ENCODE results near the gene RWDD4. TPM values are rescaled to one million over a fixed set of nuclear protein-coding genes. Genes with fewer than 3 reads are reported as not detected.

The RWDD4 gene
- total and polyA plus RNA-seq, 11 donors, result 8.2 to 20.4 (median 15.8) TPM

DNA sequence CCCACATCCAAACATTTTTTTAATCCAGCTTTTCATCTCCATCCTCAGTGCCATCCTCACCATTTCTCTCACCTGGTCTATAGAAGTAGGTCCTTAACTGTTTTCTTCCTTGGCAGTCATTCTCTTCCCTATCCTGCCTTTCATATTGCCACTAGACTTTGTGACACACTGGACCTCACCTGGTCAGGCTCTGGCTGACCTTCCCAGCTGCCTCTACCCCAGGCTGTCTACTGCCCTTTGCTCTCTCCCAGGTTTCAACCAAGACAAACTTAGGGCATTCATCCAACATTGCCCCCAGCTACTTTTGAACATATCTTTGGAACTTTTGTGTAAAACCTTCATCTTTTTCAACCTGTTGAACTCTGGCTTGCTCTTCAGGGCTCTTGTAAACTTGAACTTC lies 39.9 kb upstream of the RWDD4 start:
- Histone ChIP-seq H3K4me3 (no peak overlapping the region), H3K27ac (no peak overlapping the region), H3K27me3 (no peaks in the 10 kb centered on the region), H3K36me3 (peaks cover 0 to 100% (median 99%) of the 10 kb centered on the region in 9 donors), H3K9me3 (peaks cover 0 to 6% (median 0%) of the 10 kb centered on the region in 12 donors), H3K4me1 (no peaks in the 10 kb centered on the region)
- TF ChIP-seq, protein P1, sequence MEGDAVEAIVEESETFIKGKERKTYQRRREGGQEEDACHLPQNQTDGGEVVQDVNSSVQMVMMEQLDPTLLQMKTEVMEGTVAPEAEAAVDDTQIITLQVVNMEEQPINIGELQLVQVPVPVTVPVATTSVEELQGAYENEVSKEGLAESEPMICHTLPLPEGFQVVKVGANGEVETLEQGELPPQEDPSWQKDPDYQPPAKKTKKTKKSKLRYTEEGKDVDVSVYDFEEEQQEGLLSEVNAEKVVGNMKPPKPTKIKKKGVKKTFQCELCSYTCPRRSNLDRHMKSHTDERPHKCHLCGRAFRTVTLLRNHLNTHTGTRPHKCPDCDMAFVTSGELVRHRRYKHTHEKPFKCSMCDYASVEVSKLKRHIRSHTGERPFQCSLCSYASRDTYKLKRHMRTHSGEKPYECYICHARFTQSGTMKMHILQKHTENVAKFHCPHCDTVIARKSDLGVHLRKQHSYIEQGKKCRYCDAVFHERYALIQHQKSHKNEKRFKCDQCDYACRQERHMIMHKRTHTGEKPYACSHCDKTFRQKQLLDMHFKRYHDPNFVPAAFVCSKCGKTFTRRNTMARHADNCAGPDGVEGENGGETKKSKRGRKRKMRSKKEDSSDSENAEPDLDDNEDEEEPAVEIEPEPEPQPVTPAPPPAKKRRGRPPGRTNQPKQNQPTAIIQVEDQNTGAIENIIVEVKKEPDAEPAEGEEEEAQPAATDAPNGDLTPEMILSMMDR (IDR thresholded peaks at IDR 0.05), result no peak
- TF ChIP-seq POLR2A (IDR thresholded peaks at IDR 0.05), result no peak
- no peak for ATAC-seq
- intact Hi-C loops (cut with DNase I), result no loop called here
- no peak for DNase-seq

DNA sequence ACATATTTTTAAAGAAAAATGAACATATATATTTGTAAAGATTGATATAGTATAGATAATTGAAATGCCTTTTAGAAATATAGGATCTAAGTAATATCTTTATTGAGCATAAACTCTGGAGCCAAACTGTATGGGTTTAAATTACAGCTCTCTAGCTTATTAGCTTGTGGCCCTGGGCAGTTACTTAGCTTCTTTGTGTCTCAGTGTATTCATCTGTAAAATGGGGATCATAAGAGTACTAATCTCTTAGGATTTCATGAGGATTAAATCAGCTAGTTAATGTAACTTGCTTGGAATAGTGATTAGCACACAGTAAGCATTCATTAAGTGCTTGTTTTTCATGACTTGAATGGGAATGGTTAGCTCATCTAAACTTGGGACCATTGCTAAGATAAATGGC lies 32.9 kb upstream of the RWDD4 start:
- no peaks in the 10 kb centered on the region for H3K9me3 ChIP-seq
- no peak for ATAC-seq
- H3K27me3 ChIP-seq, result no peaks in the 10 kb centered on the region
- TF ChIP-seq POLR2A (IDR thresholded peaks at IDR 0.05), result no peak
- TF ChIP-seq, protein P1 (IDR thresholded peaks at IDR 0.05), result no peak
- H3K4me1 ChIP-seq, result no peaks in the 10 kb centered on the region
- H3K4me3 ChIP-seq, result no peak overlapping the region
- no peak overlapping the region for H3K27ac ChIP-seq
- DNase-seq, result no peak
- intact Hi-C loops (cut with DNase I), result no loop called here
- peaks cover 0 to 100% (median 94%) of the 10 kb centered on the region in 9 donors for H3K36me3 ChIP-seq

DNA sequence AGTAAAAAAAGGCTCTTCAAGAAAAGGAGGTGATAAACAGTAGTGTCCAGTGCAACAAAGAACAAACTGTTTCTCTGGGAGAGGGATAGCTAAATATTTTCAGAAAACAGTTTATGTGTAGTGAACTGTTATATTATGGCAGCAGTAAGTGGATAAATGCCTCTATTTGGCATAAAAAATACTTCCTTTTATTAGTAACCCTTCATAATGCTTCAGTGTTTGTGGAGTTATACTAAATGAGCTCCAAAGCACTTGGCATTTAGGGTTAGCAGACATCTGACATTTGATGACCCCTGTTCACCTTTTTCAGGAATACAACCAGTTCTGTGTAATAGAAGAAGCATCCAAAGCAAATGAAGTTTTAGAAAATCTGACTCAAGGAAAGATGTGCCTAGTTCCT lies 32.0 kb upstream of the RWDD4 start:
- DNase-seq (no peak), ATAC-seq (no peak)
- Histone ChIP-seq H3K27me3 (no peaks in the 10 kb centered on the region), H3K9me3 (no peaks in the 10 kb centered on the region), H3K4me1 (no peaks in the 10 kb centered on the region), H3K27ac (no peak overlapping the region), H3K4me3 (no peak overlapping the region), H3K36me3 (peaks cover 0 to 100% (median 94%) of the 10 kb centered on the region in 9 donors)
- TF ChIP-seq, protein P1 (IDR thresholded peaks at IDR 0.05), result no peak
- TF ChIP-seq POLR2A (IDR thresholded peaks at IDR 0.05), result no peak
- intact Hi-C loops (cut with DNase I), result no loop called here

DNA sequence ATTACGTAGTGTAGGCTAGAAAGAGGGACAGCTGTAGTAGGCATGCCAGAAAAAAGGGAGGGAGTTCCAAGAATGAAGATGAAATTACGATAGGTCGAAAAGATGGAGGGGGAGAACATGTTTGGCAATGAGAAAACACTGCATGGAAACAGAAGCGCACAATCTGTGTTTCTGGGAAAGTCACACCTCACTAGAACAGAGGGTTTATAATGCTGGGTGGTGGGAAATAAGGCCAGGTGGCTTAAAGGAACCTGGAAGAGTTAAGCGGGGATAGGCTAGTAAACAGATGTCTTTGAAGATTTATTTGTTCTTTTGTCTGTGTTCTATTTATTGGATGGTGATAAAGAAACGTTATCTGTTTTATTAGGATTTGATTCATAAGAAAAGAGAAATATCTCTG lies 29.2 kb upstream of the RWDD4 start:
- Histone ChIP-seq H3K4me3 (no peak overlapping the region), H3K4me1 (no peaks in the 10 kb centered on the region), H3K27ac (no peak overlapping the region), H3K36me3 (peaks cover 0 to 100% (median 94%) of the 10 kb centered on the region in 9 donors), H3K9me3 (no peaks in the 10 kb centered on the region), H3K27me3 (no peaks in the 10 kb centered on the region)
- DNase-seq, result no peak
- TF ChIP-seq POLR2A (IDR thresholded peaks at IDR 0.05), result no peak
- TF ChIP-seq, protein P1 (IDR thresholded peaks at IDR 0.05), result no peak
- no peak for ATAC-seq
- 79 to 85% (median 82%) methylated on average over 6 of the region's 6 CpGs for WGBS, 4 donors
- intact Hi-C loops (cut with DNase I), result no loop called here
